ENCODE data around the gene TTC12. TPM values are rescaled to one million over a fixed set of nuclear protein-coding genes. Genes with fewer than 3 reads are reported as not detected.

Gene TTC12
- total and polyA plus RNA-seq, 2 of the 8 experiments (the other 6 are each of a cell fraction or from before 2014, with no cell fraction given) = 4.7 to 9.0 TPM

DNA sequence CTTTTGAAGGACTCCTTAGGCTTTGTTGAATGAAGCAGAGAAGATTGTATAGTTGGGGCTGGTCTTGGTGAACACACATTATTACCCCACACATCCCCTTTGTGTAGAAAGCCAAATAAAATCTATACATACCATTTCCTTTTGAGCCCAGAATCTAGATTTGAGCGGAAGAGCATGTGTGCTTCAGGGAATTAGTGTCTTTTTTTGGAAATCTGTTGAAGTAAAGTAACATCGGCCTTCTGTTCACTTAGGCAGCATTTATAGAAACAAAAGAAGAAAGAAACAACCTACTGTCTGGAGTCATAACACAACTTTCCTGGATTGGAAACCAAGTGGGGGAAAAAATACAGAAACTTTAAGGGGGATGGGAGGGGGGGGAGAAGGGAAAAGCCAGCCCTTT, 37.9 kb upstream of the TTC12 start:
- Histone ChIP-seq H4K91ac (replicated peaks; ENCODE audit: insufficient read length, low read length) (no peak overlapping the region), H4K5ac (ENCODE audit: insufficient read length, low read depth, low read length) (no peak overlapping the region), H3K9me3 (ENCODE audit: insufficient read depth in 2 of 2, low read depth in 1 of 2, low read length in 1 of 2) (no peaks in the 10 kb centered on the region), H3K9ac (replicated peaks in 1 of 4; ENCODE audit: extremely low read depth in 1 of 4, low read depth in 3 of 4, low read length in 3 of 4) (no peak overlapping the region), H3K79me1 (ENCODE audit: low read depth, low read length) (no peaks in the 10 kb centered on the region), H3K4me2 (ENCODE audit: insufficient read depth in 1 of 2, low read depth in 2 of 2, low read length in 2 of 2) (no peak overlapping the region), H2AFZ (ENCODE audit: low read length) (no peak overlapping the region), H2BK120ac (replicated peaks; ENCODE audit: low read depth, low read length) (no peak overlapping the region), H3K4me3 (ENCODE audit: extremely low read depth in 1 of 4, insufficient read depth in 2 of 4, low read depth in 3 of 4, low read length in 4 of 4) (no peak overlapping the region), H4K20me1 (replicated peaks in 1 of 2; ENCODE audit: control insufficient read depth in 1 of 2, insufficient read depth in 2 of 2, low read length in 2 of 2) (no peaks in the 10 kb centered on the region), H3K4me1 (replicated peaks in 1 of 4; ENCODE audit: control insufficient read depth in 3 of 4, insufficient read depth in 4 of 4, low read length in 3 of 4) (no peaks in the 10 kb centered on the region), H2AK5ac (ENCODE audit: low read depth, low read length) (no peak overlapping the region), H3K18ac (ENCODE audit: extremely low read depth, low read length) (no peak overlapping the region), H3K4ac (replicated peaks; ENCODE audit: insufficient read length, low read depth, low read length) (no peak overlapping the region), H3K23me2 (ENCODE audit: low read depth, low read length) (no peaks in the 10 kb centered on the region), H2BK12ac (ENCODE audit: low read depth, low read length) (no peak overlapping the region), H2BK15ac (ENCODE audit: low read length) (no peak overlapping the region), H2BK5ac (ENCODE audit: low read depth, low read length) (no peak overlapping the region), H3K36me3 (ENCODE audit: control insufficient read depth in 2 of 4, insufficient read depth in 4 of 4, low read length in 3 of 4) (no peaks in the 10 kb centered on the region), H2BK20ac (ENCODE audit: low read length) (no peak overlapping the region), H3K56ac (replicated peaks; ENCODE audit: insufficient read length, low read depth, low read length) (no peak overlapping the region), H4K8ac (ENCODE audit: extremely low read depth, insufficient read depth, low read length) (no peak overlapping the region), H3K27ac (ENCODE audit: low read depth, low read length) (no peak overlapping the region), H3K23ac (ENCODE audit: insufficient read length) (no peak overlapping the region), H3K79me2 (ENCODE audit: control insufficient read depth in 1 of 2, insufficient read depth in 2 of 2, low read length in 2 of 2) (no peaks in the 10 kb centered on the region), H3K14ac (ENCODE audit: insufficient read length) (no peak overlapping the region), H3K27me3 (replicated peaks in 1 of 4; ENCODE audit: control insufficient read depth in 3 of 4, extremely low read depth in 1 of 4, insufficient read depth in 3 of 4, low read length in 3 of 4) (no peaks in the 10 kb centered on the region)
- POLR2A ChIA-PET (ENCODE audit: partially characterized antibody) = no interaction called here
- CTCF ChIA-PET (ENCODE audit: partially characterized antibody) = interaction anchor here (1.1 to 3.9 kb wide), 5 partner anchors 10 to 295 kb away, joined by 3 to 15 read pairs (median 4); no protein-coding TSS in a partner anchor
- no peak for DNase-seq (ENCODE audit: low read depth in 1 of 2, low spot score in 2 of 2)
- no peak for FAIRE-seq
- no peak for TF ChIP-seq KDM5A (IDR thresholded peaks at IDR 0.05; ENCODE audit: low read length)
- WGBS, 2 experiments (ENCODE audit: extremely low coverage in 1 of 2, insufficient coverage in 1 of 2, insufficient read length in 1 of 2, insufficient replicate concordance in 2 of 2, low coverage in 1 of 2, low lambda C conversion rate in 2 of 2, missing lambda C conversion rate in 1 of 2) = 92% methylated on average over 2 of the region's 2 CpGs; no CpG with 5 or more reads in 1 of the 2 experiments
